IMR-90 (cell line): ENCODE measurements around the gene CDC42BPA.

ENCODE experiments used
- BHLHE40 ChIP-seq: fragments of 150-350 bp; IDR thresholded peaks from 2 replicates; pipeline ENCODE4 v1.6.1; 2016; ENCODE audit warnings: mild to moderate bottlenecking, low read depth, low read length
- CEBPB ChIP-seq: IDR thresholded peaks from 2 replicates; pipeline ENCODE4 v1.6.1; 2012; ENCODE audit warnings: low read depth, low read length, improper control_type of control experiment
- CHD1 ChIP-seq: IDR thresholded peaks from 2 replicates; pipeline ENCODE4 v1.6.1; 2012; ENCODE audit warnings: low read depth, low read length, improper control_type of control experiment
- MAFK ChIP-seq: IDR thresholded peaks from 2 replicates; pipeline ENCODE4 v1.6.1; 2012; ENCODE audit warnings: low read depth, low read length, improper control_type of control experiment
- MAZ ChIP-seq: IDR thresholded peaks from 2 replicates; pipeline ENCODE4 v1.6.1; 2012; ENCODE audit warnings: low read depth, mild to moderate bottlenecking, low read length, improper control_type of control experiment, moderate library complexity, borderline replicate concordance
- MXI1 ChIP-seq: IDR thresholded peaks from 2 replicates; pipeline ENCODE4 v1.6.1; 2012; ENCODE audit warnings: low read depth, mild to moderate bottlenecking, low read length, moderate library complexity, borderline replicate concordance
- NFE2L2 ChIP-seq: fragments of 150-350 bp; IDR thresholded peaks from 2 replicates; pipeline ENCODE4 v1.6.1; 2016; ENCODE audit warnings: low read depth, mild to moderate bottlenecking, low read length
- POLR2A ChIP-seq: IDR thresholded peaks from 2 replicates; pipeline ENCODE4 v1.6.1; 2012; ENCODE audit warnings: mild to moderate bottlenecking, low read depth, low read length
- RAD21 ChIP-seq: IDR thresholded peaks from 2 replicates; pipeline ENCODE4 v1.6.1; 2012; ENCODE audit warnings: low read length, improper control_type of control experiment
- RCOR1 ChIP-seq: IDR thresholded peaks from 2 replicates; pipeline ENCODE4 v1.6.1; 2012; ENCODE audit warnings: mild to moderate bottlenecking, low read length, improper control_type of control experiment; ENCODE audit not compliant: insufficient replicate concordance
- RFX5 ChIP-seq: IDR thresholded peaks from 2 replicates; pipeline ENCODE4 v1.8.0; 2012; ENCODE audit warnings: low read depth, mild to moderate bottlenecking, low read length, moderate library complexity
- TF ChIP-seq, protein P1 (sequence below): conservative IDR thresholded peaks from 2 replicates; pipeline ENCODE4 v1.5.1; 2012; ENCODE audit warnings: mild to moderate bottlenecking, low read depth, low read length, improper control_type of control experiment
- TF ChIP-seq, protein P2 (sequence below): fragments of 150-350 bp; IDR thresholded peaks from 2 replicates; pipeline ENCODE4 v1.6.1; 2017; ENCODE audit warnings: mild to moderate bottlenecking, antibody characterized with exemption, low read length, low read depth
- TF ChIP-seq, protein P3 (sequence below): fragments of 150-350 bp; IDR thresholded peaks from 2 replicates; pipeline ENCODE4 v1.6.1; 2016; ENCODE audit warnings: low read depth, mild to moderate bottlenecking, low read length, moderate library complexity, borderline replicate concordance

DNA sequence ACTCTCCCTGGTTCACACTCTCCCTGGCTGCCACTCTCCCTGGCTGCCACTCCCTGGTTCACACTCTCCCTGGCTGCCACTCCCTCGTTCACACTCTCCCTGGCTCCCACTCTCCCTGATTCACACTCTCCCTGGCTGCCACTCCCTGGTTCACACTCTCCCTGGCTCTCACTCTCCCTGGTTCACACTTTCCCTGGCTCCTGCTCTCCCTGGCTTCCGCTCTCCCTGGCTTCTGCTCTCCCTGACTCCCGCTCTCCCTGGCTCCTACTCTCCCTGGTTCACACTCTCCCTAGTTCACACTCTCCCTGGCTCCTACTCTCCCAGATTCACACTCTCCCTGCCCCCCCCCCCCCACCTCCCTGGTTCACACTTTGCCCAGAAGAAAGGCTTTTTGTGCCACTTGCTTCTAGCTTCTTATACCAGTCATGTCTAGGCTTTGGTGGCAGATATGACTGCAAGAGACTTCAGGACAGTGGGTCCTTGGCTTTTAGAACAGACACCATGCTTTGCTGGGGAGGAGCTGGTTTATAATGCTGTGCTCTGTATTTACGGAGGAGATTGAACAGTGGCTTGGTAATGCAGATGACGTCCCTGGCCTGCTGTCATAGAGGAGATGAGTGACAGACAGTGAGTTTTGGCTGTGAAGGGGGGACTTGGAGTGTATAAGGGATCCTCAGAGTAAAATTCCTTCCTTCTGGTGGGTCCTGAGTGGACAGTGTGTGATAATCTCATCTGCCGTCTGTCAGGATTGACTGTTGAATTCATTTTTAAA is 361.2 kb downstream of the CDC42BPA start:
- TF ChIP-seq, protein P1, sequence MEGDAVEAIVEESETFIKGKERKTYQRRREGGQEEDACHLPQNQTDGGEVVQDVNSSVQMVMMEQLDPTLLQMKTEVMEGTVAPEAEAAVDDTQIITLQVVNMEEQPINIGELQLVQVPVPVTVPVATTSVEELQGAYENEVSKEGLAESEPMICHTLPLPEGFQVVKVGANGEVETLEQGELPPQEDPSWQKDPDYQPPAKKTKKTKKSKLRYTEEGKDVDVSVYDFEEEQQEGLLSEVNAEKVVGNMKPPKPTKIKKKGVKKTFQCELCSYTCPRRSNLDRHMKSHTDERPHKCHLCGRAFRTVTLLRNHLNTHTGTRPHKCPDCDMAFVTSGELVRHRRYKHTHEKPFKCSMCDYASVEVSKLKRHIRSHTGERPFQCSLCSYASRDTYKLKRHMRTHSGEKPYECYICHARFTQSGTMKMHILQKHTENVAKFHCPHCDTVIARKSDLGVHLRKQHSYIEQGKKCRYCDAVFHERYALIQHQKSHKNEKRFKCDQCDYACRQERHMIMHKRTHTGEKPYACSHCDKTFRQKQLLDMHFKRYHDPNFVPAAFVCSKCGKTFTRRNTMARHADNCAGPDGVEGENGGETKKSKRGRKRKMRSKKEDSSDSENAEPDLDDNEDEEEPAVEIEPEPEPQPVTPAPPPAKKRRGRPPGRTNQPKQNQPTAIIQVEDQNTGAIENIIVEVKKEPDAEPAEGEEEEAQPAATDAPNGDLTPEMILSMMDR, result no peak
- no peak for TF ChIP-seq POLR2A
- TF ChIP-seq, protein P2, sequence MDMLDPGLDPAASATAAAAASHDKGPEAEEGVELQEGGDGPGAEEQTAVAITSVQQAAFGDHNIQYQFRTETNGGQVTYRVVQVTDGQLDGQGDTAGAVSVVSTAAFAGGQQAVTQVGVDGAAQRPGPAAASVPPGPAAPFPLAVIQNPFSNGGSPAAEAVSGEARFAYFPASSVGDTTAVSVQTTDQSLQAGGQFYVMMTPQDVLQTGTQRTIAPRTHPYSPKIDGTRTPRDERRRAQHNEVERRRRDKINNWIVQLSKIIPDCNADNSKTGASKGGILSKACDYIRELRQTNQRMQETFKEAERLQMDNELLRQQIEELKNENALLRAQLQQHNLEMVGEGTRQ, result no peak
- no peak for TF ChIP-seq MAZ
- no peak for TF ChIP-seq CEBPB
- TF ChIP-seq NFE2L2, result no peak
- TF ChIP-seq CHD1, result no peak
- TF ChIP-seq MXI1, result no peak
- TF ChIP-seq, protein P3, sequence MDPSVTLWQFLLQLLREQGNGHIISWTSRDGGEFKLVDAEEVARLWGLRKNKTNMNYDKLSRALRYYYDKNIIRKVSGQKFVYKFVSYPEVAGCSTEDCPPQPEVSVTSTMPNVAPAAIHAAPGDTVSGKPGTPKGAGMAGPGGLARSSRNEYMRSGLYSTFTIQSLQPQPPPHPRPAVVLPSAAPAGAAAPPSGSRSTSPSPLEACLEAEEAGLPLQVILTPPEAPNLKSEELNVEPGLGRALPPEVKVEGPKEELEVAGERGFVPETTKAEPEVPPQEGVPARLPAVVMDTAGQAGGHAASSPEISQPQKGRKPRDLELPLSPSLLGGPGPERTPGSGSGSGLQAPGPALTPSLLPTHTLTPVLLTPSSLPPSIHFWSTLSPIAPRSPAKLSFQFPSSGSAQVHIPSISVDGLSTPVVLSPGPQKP, result no peak
- no peak for TF ChIP-seq RCOR1
- no peak for TF ChIP-seq RAD21
- no peak for TF ChIP-seq MAFK
- TF ChIP-seq RFX5, result no peak
- no peak for TF ChIP-seq BHLHE40
